Thymus (tissue), 11 donors: ENCODE measurements around the gene SKA1. TPM values are rescaled to one million over a fixed set of nuclear protein-coding genes. Genes with fewer than 3 reads are reported as not detected.

Experiments used
- DNase-seq, 9 donors: peaks; one replicate each; pipeline ENCODE4 v3.0.0-alpha.2; 2013; ENCODE audit warnings: low spot score in 9 of 9, low read depth in 6 of 9, missing footprints in 1 of 9
- H3K27ac ChIP-seq, 2 donors: one replicate each; pipeline ENCODE4 v1.5.1; 2013; ENCODE audit warnings: control low read depth in 1 of 2, low read depth in 1 of 2, low read length in 1 of 2, mild to moderate bottlenecking in 1 of 2, moderate library complexity in 1 of 2
- H3K27me3 ChIP-seq, 2 donors: one replicate each; pipeline ENCODE4 v1.5.1; 2013; ENCODE audit warnings: low read length in 1 of 2; ENCODE audit not compliant: control insufficient read depth in 2 of 2, insufficient read depth in 1 of 2
- H3K36me3 ChIP-seq, 2 donors: one replicate each; pipeline ENCODE4 v1.5.1; 2013; ENCODE audit warnings: low read length in 1 of 2, mild to moderate bottlenecking in 1 of 2, moderate library complexity in 1 of 2; ENCODE audit not compliant: control insufficient read depth in 2 of 2, insufficient read depth in 2 of 2
- H3K4me1 ChIP-seq, 2 donors: one replicate each; pipeline ENCODE4 v1.5.1; 2013; ENCODE audit warnings: low read length in 2 of 2; ENCODE audit not compliant: control insufficient read depth in 2 of 2, insufficient read depth in 2 of 2
- H3K4me3 ChIP-seq, 2 donors: one replicate each; pipeline ENCODE4 v1.5.1; 2013; ENCODE audit warnings: low read length in 2 of 2, control low read depth in 1 of 2, mild to moderate bottlenecking in 1 of 2
- H3K9me3 ChIP-seq, 2 donors: one replicate each; pipeline ENCODE4 v1.5.1; 2013; ENCODE audit warnings: low read length in 1 of 2, mild to moderate bottlenecking in 1 of 2; ENCODE audit not compliant: control insufficient read depth in 2 of 2, insufficient read depth in 1 of 2
- WGBS: extraction: QIAGEN DNeasy Blood & Tissue Kit; methylation state at CpG from one replicate; pipeline ENCODE4 v1.1.7; 2013; 5-methylcytosine and 5-hydroxymethylcytosine counted together
- polyA plus RNA-seq: library from polyadenylated mRNA; stranded (reverse); fragments of 200-250 nt; gene quantifications from one replicate; pipeline ENCODE4 v1.2.3, GENCODE V29; 2013
- total RNA-seq: library from RNA; stranded (reverse); fragments of 120-200 nt; gene quantifications from one replicate; pipeline ENCODE4 v1.2.4, GENCODE V29; 2013
- donor health status: healthy.

SKA1 gene
- total and polyA plus RNA-seq, 2 donors, result 0.89 to 11.5 TPM

DNA sequence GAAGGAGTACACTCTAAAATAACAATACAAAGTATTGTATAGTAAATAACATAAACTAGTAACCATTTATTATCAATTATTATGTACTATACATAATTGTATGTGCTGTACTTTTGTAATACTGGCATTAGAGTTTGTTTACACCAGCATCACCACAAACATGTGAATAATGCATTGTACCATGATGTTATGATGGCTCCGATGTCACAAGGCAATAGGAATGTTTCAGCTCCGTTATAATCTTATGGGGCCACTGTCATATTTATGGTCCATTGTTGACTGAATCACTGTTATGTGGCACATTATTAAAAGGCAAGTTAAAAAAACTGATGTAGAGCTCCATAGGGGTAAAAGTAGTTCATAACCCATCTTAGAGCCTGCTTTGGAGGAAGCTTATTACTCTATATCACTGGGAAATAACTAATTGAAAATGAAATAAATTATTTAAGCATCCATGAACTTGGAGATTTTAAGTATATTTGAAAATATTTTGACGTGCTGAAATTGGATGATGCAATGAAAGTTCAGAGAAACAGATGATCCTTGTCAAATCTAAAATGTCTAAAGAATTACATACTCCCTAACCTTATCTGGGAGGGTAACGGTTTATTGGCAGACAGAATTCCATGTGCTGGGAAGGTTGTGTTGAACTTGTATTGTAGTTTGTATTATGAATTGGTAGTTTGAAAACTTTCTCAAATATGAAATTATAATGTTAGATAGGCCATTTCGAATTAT lies 2.4 kb downstream of the SKA1 start:
- Histone ChIP-seq H3K9me3 (no peaks in the 10 kb centered on the region), H3K36me3 (peaks cover 0 to 5% of the 10 kb centered on the region in 2 donors), H3K4me1 (peaks cover 3 to 9% of the 10 kb centered on the region in 2 donors), H3K4me3 (no peak overlapping the region), H3K27me3 (no peaks in the 10 kb centered on the region), H3K27ac (no peak overlapping the region)
- no peak for DNase-seq
- 94% methylated on average over 5 of the region's 5 CpGs for WGBS

DNA sequence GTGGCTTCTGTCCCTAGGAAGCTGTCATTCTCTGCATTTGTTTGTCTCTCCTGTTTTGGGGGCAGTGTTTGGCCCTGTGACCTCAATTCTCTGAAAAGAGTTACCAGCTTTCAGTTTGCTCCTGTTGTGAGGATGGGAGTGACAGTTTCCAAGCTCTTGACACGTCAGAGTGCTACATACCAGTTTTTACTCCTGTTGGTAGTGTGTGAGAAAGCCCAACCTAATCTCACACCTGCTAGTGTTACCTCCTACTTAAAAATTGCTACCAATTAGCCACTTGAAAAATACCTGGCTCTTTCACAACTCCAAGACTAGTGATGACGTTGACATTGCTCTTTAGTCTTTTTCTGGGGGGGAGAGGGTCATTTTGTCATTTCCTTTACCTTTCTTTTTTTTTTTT lies 14.1 kb downstream of the SKA1 start:
- WGBS, result 90% methylated on average over 2 of the region's 2 CpGs
- Histone ChIP-seq H3K9me3 (no peaks in the 10 kb centered on the region), H3K4me3 (no peak overlapping the region), H3K27me3 (no peaks in the 10 kb centered on the region), H3K36me3 (peaks cover 0 to 9% of the 10 kb centered on the region in 2 donors), H3K4me1 (no peaks in the 10 kb centered on the region), H3K27ac (no peak overlapping the region)
- DNase-seq, result no peak

DNA sequence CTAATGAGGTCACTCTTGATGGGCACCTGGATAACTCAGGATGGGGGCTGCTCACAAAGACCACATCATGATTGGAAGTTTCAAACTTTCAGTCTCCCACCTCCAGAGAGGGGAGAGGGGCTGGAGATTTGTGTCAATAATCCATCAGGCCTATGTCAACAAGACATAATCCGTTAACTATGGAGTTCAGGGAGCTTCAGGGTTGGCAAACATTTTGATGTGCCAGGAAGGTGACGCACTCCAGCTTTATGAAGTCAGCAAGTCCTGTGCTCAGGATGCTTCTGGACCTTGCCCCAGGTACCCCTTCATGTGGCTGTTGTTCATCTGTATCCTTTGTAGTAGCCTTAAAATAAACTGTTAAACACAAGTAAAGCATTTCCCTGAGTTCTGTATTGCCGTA lies 19.0 kb downstream of the SKA1 start:
- peaks cover 0 to 12% of the 10 kb centered on the region in 2 donors for H3K27me3 ChIP-seq
- no peaks in the 10 kb centered on the region for H3K4me1 ChIP-seq
- no peak overlapping the region for H3K27ac ChIP-seq
- H3K36me3 ChIP-seq, result peaks cover 0 to 3% of the 10 kb centered on the region in 2 donors
- no peaks in the 10 kb centered on the region for H3K9me3 ChIP-seq
- no peak overlapping the region for H3K4me3 ChIP-seq
- WGBS, result 96% methylated on average over 3 of the region's 3 CpGs
- DNase-seq, result no peak

DNA sequence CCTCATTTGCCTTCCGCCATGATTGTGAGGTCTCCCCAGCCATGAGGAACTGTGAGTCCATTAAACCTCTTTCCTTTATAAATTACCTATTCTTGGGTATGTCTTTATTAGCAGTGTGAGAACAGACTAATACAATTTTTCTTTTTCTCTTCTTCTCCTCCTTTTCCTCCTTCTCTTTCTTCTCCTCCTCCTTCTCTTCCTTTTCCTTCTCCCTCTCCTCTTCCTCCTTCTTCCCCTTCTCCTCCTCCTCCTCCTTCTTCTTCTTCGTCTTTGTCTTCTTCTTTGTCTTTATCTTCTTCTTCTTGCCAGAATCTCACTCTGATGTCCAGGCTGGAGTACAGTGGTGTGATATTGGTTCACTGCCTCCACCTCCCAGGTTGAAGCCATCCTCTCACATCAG lies 20.2 kb downstream of the SKA1 start:
- H3K36me3 ChIP-seq, result no peaks in the 10 kb centered on the region
- no peak overlapping the region for H3K4me3 ChIP-seq
- no peaks in the 10 kb centered on the region for H3K4me1 ChIP-seq
- no peak overlapping the region for H3K27ac ChIP-seq
- DNase-seq, result no peak
- 95% methylated on average over 2 of the region's 2 CpGs for WGBS
- peaks cover 0 to 21% of the 10 kb centered on the region in 2 donors for H3K27me3 ChIP-seq
- H3K9me3 ChIP-seq, result no peaks in the 10 kb centered on the region

DNA sequence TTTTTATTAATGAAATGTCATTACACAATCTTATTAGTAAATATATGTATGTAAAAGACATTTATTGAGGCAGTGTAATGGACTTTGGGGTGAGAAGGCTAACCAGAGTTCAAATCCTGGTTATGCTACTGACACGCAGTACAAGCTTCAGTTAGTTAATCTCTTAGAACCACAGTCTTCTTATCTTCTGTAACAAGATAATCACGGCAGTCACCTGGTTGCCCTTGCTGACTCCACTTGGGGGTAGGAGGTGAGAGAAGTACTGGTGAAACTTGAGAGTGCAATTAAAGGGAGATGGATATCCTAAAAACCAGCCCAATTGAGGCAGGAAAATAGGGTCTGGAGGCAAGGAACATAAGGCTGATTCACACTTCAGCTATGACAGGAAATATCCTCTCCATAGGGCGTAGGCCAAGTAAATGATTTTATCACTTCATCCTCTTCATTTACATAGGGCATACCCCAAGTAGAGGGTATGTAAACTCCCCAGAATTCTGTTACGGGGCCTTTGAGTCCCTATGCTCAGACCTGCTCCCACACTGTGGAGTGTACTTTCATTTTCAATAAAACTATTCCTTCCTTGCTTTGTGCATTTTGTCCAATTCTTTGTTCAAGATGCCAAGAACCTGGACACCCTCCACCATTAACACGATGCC lies 21.3 kb downstream of the SKA1 start:
- no peak overlapping the region for H3K4me3 ChIP-seq
- no peaks in the 10 kb centered on the region for H3K9me3 ChIP-seq
- H3K4me1 ChIP-seq, result no peaks in the 10 kb centered on the region
- WGBS, result 96% methylated on average over 5 of the region's 5 CpGs
- H3K27ac ChIP-seq, result no peak overlapping the region
- peaks cover 0 to 32% of the 10 kb centered on the region in 2 donors for H3K27me3 ChIP-seq
- no peaks in the 10 kb centered on the region for H3K36me3 ChIP-seq
- DNase-seq, result no peak

DNA sequence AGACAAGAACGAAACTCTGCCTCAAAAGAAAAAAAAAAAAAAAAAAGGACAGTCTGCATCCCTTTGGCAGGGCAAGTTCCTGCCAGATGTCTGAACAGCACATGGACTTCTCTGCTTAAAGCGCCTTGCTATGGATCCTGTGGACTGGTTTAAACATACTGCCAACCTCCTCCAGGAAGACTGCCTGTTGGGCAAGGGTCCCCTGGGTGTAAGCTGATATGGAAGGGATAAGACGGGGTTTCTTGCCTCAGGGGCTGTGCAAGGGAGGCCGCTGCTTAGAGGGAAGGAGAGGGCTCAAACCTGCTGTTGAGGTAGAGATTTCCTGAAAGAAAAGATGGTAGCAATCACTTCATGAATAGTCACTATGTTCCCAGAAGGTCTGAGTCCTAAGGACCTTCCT lies 22.2 kb downstream of the SKA1 start:
- Histone ChIP-seq H3K27me3 (peaks cover 0 to 41% of the 10 kb centered on the region in 2 donors), H3K27ac (no peak overlapping the region), H3K4me3 (no peak overlapping the region), H3K9me3 (no peaks in the 10 kb centered on the region), H3K4me1 (no peaks in the 10 kb centered on the region), H3K36me3 (no peaks in the 10 kb centered on the region)
- no peak for DNase-seq
- WGBS, result 97% methylated on average over 4 of the region's 4 CpGs

DNA sequence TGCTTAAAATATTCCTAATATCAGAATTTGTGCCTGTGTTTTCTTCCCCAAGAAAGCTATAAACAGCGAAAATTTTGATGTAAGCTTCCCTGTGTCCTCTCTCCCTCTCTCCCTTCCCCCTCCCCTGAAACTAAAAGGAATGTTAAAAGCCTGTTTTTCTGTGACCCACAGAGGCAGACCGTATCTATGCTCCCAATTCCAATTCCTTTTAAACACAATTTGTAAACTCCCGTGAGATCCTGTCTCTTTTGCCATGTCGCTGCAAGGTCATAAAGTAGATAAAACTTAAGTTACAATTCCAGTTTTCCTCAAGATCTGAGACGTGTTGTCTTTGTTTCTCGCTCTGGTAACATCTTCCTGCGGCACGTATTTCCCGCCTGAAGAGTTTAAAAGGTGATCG lies 23.3 kb downstream of the SKA1 start:
- peaks cover 0 to 51% of the 10 kb centered on the region in 2 donors for H3K27me3 ChIP-seq
- H3K4me1 ChIP-seq, result no peaks in the 10 kb centered on the region
- no peaks in the 10 kb centered on the region for H3K9me3 ChIP-seq
- WGBS, result 26% methylated on average over 10 of the region's 10 CpGs
- DNase-seq, result no peak
- no peak overlapping the region for H3K4me3 ChIP-seq
- no peaks in the 10 kb centered on the region for H3K36me3 ChIP-seq
- H3K27ac ChIP-seq, result no peak overlapping the region

DNA sequence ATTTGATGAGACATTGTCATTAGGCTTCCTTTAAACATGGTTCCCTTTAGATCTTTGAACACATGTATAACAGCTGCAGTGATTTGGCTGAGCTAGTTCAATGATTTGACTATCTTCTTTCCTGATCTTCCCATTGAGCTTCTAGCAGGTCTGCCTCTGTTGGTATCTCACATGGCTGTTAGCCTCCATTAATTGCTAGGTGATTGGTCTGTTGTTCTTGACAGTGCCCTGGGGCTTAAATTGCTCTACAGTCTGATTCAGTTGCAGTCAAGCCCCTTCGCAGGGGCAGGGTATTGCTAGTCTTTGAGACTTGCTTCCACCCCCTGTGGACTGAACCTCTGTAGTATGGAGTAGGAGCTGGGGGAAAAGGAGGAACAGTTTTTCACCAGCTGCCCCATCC lies 24.1 kb downstream of the SKA1 start:
- no peaks in the 10 kb centered on the region for H3K4me1 ChIP-seq
- no peaks in the 10 kb centered on the region for H3K36me3 ChIP-seq
- DNase-seq, result no peak
- H3K4me3 ChIP-seq, result no peak overlapping the region
- no peaks in the 10 kb centered on the region for H3K9me3 ChIP-seq
- peaks cover 2 to 60% of the 10 kb centered on the region in 2 donors for H3K27me3 ChIP-seq
- H3K27ac ChIP-seq, result no peak overlapping the region
- 64% methylated on average over 1 of the region's 1 CpG for WGBS

DNA sequence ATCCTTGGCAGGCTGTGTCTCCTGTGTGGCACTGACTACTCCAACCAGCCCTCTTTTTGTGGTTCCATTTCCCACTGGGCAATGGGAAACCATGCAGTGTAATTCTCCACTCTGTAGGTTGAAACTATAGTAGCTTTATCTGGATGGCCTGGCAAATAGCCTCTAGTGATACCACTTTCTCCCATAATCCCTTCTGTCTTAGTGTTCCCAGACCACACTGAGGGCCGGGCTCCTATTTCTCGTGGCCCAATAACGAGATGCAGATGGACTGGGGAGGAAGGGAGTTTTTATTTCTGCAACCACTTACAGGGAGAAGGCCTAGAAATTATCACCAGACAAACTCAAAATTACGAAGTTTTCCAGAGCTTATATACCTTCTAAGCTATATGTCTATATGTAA lies 24.7 kb downstream of the SKA1 start:
- no peaks in the 10 kb centered on the region for H3K9me3 ChIP-seq
- 88% methylated on average over 4 of the region's 4 CpGs for WGBS
- no peak overlapping the region for H3K27ac ChIP-seq
- DNase-seq, result no peak
- no peaks in the 10 kb centered on the region for H3K36me3 ChIP-seq
- H3K4me1 ChIP-seq, result no peaks in the 10 kb centered on the region
- H3K27me3 ChIP-seq, result peaks cover 2 to 63% of the 10 kb centered on the region in 2 donors
- no peak overlapping the region for H3K4me3 ChIP-seq
